Measurements from ENCODE around the gene SLC9A3.
"Not testable (repeated sequence)": the region's sequence is repeated elsewhere in the genome, so short reads cannot be mapped to it uniquely, and the experiment has no call there.

The SLC9A3 gene

DNA sequence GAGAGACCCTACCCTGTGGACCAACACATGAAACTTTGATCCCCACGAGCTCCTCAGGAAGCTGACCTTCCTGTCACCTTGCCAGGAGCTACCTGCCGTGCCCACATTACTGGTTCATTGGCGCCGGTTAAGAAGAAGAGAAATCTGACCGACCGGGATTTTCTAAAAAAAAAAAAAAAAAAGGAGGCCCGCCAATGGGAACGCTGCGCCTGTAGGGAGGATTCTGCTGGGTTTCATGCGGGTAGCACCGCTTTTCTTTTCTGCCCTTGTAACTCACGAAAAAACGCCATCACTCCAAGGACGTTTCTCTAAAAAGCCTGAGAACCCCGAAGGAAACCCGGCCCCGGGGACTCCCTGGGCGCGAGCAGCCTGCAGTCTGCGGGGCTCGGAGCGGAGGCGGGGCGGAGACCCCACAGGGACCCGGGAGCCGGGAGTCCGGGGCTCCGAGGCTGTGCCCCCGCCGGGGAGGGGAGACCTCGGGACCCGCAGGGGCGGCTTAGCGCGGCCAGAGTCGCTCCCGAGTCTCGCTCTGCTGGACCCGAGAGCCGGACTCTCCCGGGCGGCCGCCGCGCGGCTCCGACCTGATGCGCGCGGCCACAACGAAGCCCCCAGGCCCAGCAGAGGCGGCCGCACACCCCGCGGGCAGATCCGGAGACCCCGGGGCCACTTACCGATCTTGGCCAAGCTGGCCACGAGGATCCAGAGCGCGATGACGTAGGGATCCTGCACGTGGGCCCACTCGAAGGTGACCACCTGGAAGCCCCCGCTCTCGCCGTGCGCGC is 617 bp downstream of the SLC9A3 start:
- peak; percentile 56 for DNase-seq

DNA sequence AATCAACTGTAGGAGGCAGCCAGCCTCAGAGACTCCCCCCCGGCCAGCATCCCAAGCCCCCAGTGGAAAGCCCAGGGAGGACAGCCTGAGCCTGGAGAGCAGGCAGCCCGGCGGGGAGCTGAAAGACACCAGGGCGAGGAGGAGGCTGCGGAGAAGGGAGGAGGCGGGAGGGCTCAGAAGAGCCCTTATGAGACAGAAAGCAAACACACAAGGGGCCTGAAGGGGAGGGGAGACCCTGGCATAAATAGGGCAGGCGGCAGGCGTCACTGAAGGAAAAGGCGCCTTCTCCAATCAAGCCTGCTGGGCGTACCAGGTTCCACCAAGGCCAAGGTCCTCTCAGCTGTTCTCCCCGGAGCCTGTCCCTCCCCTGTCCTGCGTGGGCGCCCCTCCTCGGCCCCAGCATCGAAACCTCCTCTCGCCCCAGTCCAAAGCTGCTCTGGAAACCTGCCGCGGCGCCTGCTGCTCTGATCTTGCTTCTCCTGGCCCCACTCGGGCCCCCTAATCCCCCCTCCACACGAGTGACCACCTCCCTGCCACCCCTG is 1.3 kb downstream of the SLC9A3 start:
- DNase-seq = peak; percentile 63

DNA sequence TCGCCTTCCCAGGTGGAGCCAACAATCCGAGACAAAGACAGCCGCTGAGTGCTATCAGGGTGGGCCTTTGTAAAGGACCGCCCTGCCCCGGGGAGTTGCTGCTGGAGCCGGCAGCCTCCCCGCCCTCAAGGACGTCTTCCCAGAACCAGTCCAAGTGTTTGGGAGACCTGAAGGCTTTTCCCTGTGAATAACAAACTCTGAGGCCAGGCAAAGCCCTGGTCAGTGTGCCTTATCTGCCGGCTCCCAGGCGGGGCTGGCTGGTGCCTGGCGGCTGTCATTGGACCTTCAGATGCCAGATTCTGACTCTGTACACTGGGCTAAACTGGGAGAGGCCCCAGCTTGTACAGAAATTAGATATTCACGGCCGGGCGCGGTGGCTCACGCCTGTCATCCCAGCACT is 2.1 kb downstream of the SLC9A3 start:
- no peak for DNase-seq

DNA sequence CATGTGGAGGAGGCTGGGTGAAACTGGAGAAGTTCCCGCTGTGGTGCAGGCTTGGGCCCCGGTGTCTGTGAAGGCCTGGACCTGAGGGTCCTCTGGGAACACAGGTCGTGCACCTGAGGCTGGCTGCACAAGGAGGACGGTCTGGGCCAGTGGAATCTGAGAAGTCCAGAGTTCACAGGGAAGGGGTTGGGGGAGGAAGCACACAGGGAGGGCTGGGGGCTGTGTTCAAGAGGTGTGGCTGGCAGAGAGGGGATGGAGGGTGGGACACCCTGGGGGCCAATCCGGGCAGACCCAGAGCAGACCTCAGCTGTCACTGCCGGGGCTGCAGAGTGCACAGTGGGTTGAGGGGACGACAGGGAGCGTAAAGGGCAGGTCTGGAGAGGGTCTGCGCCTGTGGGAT is 2.6 kb downstream of the SLC9A3 start:
- DNase-seq = no peak

DNA sequence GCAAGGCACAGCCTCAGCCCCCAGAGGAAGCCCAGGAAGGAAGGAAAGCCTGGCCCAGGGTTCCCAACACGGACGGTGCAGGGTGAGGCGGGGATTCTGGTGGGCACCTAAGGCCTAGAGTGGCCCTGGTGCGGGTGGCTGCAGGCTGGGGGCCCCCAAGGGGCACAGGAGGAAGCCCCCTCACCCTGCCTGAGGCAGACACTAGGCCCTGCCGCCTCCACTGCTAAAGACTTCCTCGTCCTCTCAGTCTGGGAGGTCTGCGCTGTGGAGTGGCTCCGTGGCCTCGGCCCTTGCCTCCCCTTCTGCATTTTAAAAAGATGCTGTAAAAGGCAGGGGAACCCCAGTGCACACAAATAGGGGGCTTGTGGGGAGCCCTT is 3.4 kb downstream of the SLC9A3 start:
- DNase-seq = no peak

DNA sequence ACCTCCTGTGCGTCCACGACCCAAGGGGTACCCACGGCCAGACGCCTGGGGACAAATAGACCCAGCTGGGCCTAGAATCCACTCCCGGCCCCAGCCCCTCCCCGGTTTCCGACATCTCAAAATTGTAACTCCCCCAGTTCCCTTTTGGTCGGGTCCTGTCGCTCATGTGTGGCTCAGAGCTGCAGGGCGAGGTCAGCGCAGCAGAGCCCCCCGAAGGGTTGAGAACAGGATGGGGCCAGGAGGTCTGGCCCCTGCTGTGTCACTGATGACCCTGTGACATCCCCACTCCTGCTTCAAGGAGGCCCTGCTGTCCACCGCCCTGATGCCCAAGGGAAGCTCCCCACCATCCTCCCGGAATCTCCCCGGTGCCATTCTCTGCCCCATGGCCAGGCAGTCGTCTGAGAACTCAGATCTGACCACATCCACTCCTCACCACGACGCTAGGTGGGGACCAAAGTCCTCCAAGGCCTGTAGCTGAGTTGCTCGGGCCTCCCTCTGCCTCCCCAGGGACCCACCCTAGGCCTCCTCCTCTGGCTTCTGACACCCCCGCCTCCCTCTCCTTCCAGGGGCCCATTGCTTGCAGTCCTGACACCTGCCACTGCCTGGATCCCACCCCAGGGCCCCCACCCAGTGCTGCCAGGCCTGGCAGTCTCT is 3.9 kb downstream of the SLC9A3 start:
- DNase-seq = no peak

DNA sequence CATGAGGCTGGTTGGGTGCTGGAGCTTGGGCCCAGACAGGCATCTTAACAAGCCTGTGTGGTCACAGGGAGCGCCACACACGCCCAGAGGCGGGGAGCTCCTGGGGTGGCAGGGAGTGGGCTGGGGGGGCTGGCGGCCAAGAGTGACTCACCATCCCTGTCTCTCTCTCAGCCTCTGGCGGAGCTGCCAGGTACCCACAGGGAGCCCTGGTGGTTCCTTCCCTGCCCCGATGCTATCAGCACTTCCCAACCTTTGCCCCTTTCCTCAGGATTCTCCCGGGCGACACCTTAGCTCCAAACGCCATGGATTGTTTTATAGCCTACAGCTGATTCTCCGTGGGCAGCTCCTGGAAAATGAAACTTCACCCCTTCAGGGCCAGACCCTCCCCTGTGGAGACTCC is 5.5 kb downstream of the SLC9A3 start:
- DNase-seq = no peak

DNA sequence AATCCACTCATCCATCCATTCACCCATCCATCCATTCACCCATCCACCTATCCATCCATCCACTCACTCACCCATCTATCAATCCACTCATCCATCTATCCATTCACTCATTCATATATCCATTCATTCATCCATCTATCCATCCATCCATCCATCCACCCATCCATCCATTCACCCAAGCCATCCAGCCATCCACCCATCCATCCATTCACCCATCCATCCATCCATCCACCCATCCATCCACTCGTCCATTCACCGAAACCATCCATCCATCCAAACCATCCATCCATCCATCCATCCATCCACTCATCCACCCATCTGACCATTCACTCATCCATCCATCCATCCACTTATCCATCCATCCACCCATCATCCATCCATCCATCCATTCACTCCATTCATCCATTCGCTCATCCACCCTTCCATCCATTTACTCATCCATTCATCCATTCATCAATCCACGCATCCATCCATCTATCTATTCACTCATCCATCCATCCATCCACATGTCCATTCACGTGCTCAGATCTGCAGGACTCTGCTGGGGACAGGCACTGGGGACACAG is 6.6 kb downstream of the SLC9A3 start:
- no peak for DNase-seq

DNA sequence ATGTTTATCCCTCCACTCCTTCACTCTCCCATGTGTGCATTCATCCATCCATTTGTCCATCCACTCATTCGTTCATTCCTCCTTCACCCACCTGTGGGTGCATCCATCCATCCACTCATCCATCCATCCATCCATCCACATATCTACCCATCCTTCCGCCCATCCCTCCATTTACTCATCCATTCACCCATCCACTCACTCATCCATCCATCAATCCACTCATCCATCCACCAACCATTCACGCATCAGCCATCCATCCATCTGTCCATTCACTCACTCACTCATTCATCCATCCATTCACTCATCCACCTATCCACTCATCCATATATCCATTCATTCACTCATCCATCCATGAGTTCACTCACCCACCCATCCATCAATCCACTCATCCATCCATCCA is 7.3 kb downstream of the SLC9A3 start:
- no peak for DNase-seq

DNA sequence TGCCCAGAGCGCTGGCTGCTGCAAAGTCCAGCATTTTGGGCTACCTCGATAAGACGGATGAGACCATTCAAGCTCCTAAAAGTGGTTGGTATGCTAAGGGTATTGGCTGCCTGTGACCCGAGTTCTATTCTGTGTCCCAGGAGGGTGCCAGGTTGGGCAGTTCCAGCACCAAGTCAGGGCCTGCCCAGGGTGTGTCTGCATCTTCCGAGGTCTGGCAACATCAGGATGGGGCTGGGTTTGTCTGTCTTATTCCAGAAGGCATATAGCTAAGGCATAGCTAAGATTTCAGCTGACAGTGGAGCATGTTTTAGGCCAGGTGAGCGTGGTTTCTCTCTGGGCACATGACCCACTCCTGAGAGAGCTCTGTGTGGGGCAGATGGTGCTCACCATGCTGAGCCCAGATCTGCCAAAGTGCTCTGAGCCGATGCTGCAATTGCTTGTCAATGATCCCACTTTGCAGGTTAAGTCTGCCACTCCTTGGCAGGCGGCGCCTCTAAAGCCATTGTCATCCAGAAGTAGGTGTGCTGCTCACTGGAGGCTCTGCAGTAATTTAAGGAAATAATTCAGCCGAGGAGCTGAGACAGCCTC is 7.8 kb downstream of the SLC9A3 start:
- DNase-seq = no peak

DNA sequence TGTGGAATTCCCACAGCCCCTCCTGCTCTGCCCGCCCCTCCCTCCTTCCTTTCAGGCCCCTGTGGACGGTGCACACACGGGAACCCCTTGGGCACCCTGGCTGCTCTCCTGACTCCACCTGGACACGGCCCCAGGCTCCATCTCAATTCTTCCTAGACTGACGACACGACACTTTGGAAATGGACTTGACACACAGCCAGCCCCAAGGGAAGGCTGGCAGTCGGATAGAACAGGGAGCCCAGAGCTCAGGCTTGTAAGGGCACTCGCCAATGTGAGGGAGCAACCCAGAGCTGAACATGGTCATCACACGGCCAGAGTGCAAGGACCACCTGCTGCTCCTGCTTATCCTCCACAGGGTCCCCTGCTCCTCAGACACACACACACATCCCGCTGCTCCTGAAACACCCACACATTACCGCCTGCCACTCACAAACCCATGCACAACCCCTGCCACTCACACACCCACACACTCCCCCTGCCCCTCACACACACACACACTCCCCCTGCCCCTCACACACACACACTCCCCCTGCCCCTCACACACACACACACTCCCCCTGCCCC is 8.9 kb downstream of the SLC9A3 start:
- DNase-seq = no peak

DNA sequence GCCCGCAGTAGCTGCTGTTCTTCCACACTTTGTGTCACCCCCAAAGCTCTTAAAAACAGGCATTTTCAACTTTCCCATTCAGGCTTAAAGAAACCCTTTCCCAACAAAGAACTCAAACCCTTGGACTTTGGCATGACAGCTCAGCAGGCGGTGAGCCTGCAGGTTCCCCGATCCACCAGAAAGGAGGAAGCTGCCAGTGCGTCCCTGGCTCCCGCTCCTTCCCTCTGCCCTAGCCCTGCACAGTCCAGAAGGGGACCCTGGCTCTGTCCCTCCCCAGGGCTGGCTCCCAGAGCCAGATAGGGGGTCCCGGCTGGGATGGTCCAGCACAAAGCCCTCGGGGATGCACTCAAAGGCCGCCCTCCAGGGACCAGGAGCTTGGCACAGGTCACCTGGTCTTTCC is 9.6 kb downstream of the SLC9A3 start:
- no peak for DNase-seq

DNA sequence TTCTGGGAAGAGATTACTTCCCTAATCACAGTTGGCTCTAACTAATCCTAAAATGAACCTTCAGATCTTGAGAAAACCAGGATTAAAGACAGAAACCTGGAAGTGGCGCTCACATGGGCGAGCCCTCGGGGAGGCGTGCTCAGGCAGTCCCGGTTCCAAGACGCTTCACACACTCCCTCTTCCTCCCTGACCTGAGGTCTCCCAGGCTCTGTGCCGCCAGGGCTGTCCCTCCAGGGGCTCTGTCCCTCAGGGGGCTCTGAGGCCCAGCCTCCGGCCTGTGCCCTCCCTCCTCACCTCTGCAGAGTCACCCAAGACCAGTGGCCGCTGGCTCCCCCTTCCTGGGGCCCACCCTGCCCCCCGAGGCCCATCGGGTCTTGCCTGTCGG is 10.2 kb downstream of the SLC9A3 start:
- no peak for DNase-seq

DNA sequence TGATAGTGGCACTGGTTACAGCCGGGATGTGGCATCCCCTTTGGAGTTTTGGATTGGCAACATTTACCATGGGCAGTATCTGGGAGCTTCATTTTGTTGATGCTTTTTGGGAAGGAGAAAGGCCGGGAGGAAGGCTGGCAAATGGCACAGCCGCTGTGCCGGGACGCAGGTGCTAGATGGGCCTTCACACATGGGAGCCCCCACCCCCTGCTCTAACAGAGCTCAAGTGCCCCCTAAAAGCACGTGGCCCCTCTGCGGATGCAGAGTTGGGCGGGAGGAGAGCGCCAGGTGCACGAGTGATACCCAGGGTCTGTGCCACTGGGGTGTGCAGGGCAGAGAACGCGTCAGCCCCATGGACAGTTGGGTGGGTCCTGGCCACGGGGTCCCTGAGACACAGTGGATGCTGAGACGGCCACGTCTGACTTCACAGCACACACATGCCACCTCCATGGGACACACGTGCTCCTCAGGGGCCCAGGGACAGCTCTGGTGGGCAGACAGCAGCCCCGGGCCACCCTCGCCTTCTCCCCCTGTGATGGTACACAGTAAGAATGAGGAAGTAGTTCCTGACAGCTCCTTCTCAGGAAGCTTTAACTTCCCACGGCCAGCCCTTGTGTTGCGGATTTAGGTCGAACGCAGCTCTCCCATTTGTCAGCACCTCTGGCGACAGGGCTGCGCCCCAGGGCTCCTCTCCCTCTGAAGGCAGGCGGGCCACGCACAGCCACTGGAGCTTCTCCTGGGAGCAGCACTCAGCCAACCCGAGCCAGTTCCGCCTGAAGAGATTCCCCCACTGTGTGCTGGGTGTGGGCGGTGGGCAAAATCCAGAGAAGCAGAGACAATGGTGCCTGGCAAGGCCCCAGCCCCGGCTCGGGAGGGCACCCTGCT is 10.8 kb downstream of the SLC9A3 start:
- no peak for DNase-seq

DNA sequence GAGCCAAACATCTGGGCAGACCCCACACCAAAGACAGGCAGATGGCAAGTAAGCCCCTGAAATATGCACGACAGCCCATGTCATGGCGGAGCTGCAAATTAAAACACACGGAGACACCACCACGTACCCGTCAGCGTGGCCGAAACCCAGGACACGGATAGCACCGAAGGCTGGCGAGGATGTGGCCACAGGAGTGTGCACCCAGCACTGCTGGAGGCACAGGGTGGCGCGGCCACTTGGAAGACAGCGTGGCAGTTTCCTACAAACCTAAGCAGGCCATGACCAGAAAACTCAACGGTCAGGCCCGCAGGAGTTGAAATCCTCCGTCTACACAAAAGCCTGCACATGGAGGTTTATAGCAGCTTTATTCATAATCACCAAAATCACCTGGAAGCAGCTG is 12.8 kb downstream of the SLC9A3 start:
- DNase-seq = no peak

DNA sequence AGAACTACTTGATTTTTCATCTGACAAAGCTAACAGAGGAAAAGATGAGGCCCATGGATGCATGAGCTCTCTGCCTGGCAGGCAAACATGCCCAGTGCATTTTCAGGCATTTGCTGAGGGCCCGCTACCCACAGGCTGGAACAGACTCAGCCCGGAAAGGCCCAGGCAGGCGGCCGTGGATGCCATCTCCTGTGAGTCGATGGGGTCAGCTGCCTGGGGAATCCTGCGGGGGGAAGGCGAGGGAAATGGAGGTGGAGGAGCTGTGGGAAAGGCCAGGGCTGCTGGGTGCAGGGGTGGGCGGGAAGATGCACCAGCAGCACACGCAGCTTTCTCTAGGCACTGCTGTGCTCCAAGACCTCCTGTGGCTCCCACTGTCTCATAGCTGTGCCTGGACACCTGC is 13.7 kb downstream of the SLC9A3 start:
- no peak for DNase-seq

DNA sequence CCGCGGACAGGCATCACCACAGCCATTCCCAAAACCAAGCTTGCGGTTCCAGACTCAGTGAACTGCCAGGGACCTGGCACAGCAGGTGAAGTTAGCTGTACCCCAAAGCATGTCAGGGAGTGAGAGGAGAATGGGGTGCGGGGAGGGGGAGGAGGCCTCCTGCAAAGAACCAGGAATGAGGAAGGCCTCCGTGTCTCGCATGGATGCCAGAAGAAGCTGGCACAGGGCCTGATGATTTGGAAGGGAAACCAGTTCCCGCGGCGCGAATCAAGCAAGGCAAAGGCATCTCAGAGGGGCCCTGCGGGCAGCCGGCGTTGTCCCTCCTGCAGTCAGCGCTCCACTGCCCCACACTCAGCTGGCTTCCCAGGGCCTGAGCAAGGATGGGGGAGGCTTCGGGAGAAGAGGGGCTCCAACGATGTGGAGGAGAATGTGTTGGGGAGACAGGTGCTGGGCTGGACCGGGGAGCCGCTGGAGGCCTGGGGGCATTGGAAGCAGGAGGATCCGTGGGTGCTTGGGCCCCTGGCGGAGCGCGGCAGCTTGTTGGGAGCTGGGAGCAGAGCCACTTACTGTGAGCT is 14.6 kb downstream of the SLC9A3 start:
- no peak for DNase-seq

DNA sequence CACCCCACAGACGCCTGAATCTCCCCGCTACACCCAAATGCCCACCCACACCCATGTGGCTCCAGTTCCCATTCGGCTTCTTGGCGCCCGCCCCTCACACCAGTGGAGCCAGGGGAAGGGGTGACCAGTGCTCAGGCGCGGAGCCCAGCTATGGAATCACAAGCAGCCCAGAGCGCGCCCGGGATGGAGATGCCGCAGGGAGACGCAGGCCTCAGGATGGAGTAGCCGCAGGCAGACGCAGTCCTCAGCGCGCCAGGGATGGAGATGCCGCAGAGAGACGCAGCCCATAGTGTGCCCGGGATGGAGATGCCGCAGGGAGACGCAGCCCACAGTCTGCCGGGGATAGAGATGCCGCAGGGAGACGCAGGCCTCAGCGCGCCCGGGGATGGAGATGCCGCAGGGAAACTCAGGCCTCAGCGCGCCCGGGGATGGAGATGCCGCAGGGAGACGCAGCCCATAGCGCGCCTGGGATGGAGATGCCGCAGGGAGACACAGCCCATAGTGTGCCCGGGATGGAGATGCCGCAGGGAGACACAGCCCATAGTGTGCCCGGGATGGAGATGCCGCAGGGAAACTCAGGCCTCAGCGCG is 16.2 kb downstream of the SLC9A3 start:
- not testable (repeated sequence) for DNase-seq

DNA sequence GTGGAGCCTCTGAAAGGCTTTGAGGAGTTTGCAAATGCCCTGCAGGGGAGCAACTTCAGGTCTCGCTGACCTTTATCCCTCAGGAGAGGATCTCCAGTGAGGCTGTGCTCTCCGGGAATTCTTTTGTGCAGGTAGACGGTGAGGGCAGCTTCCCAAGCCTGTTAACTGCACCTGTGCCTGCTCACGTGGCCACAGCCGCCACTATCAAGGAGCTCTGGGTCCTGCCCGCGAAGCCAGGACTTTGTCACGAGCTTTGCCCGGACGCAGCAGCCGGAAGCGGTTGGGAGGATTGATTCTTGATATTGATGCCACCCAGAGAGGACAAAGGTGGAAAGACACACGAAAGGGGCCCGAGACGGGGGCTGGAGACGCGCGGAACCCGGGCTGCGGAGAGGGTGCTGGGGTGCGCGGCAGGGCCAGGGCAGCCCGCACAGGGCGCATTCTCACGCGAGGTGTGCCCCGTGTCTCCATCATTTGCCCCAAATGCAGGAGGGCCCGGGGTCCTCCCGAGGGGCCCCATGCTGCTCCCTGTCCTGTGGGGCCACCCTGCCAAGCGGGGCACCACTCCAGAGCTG is 18.2 kb downstream of the SLC9A3 start:
- DNase-seq = peak; percentile 91

DNA sequence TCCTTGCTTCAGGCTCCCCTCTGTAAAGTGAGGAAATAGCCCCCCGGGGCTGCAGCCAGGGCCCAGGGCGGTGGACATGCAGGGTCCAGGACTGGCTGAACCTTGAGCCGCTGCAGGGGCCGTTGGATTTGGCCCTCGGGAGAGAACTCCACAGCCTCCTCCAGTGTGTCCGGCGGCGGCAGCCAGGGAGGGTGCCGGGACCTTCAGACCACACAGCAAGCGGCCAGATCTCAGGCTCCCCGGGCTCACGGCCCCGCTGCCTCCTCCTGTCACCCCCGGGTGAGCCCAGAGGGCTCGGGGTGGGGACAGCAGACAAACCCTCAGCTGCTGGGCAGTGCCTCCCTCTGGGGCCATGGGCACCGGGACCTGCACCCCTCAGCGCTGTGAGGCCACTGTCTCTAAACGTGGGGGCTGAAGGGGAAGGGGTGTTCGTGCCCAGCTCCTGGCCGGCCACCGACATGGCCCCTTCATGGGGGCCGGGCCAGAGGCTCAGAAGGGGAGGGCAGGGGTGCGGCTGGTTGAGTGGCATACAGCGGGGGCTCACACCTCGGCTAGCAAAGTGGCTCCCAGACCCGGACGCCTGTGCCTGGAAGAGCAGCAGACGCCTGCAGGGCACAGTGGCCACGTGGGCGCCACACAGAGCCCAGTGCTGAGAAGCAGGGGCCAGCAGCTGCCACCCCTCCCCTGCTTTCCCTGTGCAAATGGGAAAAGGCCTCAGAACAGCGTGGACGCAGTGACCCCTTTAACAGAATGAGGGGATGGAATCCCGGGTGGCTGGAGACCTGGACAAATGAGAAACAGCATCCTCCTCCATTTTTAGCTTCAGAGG is 19.7 kb downstream of the SLC9A3 start:
- DNase-seq = no peak

Measured in DMS53 (cell line).